Left cardiac atrium (tissue), 4 donors: Measurements from ENCODE around the gene PACSIN2. TPM values are rescaled to one million over a fixed set of nuclear protein-coding genes. Genes with fewer than 3 reads are reported as not detected.
"Not testable (repeated sequence)": the region's sequence is repeated elsewhere in the genome, so short reads cannot be mapped to it uniquely, and the experiment has no call there.

Experiments used
- ATAC-seq, 2 donors: fragments of 200-7000 bp; cut with Tn5 transposase; one replicate each; pipeline ENCODE4 v1.9.1; 2020; ENCODE audit warnings: mild to moderate bottlenecking in 2 of 2, moderate library complexity in 2 of 2
- DNase-seq: peaks from one replicate; pipeline ENCODE4 v3.0.0-alpha.2; 2020
- intact Hi-C, 2 donors: fragments of 100-400 bp; cut with DNase I; formaldehyde crosslinking; loops; one replicate each; pipeline versions ENCODE4 v1.14.1 to v1.15.1; 2022 to 2023
- total RNA-seq, 2 donors: library from RNA; stranded (reverse); fragmentation: NEBNext Ultra II Directional; extraction: Animal tissue kit (Norgen Biotek cat#: 25700); gene quantifications; one replicate each; pipeline ENCODE4 v1.2.1, GENCODE V29; 2021
- donor health status: DM: no; HTN: yes; CAD: no.
- donor health status: DM: no; HTN: yes; CAD: no; lungs with severe emphysema.
- donor health status: DM: yes; HTN: yes; CAD: no.
- donor health status: Dilated cardiomyopathy.

Gene PACSIN2
- total RNA-seq, 2 donors from 2014 or later, result 55.8 to 62.9 TPM

DNA sequence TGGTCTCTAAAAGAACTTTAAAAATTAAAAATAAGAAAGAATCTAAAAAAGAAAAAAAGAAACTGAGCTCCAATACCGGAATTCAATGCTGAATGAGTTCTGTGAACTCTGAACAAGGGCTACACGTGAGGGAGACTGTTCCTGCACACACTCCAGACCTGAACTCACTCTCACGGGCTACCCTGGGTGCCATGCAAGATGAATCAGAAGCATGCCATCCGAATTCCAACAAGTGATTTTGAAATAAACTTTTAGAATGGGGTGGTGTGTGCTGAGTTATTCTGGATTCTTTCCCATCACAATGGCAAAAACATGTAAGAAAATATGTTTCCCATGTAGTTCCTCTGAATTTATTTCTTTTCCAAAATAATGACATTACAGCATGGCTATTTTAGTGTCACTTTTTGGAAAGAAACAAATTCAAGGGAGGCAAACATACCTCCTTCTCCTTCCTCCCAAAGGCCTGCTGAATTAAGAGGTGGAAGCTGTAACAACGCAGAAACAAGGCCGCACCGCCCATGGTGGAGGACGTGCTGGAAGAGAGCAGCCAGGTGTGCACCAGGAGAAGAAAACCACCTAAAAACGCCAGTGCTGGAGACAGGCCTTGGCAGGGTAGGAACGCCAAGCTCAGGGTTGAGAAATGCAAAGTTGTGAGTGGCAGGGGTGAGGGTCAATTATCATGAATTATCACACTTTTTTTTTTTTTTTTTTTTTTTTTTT, 94.7 kb downstream of the PACSIN2 start:
- peak in 1 of 2 donors; percentile 70 for ATAC-seq

DNA sequence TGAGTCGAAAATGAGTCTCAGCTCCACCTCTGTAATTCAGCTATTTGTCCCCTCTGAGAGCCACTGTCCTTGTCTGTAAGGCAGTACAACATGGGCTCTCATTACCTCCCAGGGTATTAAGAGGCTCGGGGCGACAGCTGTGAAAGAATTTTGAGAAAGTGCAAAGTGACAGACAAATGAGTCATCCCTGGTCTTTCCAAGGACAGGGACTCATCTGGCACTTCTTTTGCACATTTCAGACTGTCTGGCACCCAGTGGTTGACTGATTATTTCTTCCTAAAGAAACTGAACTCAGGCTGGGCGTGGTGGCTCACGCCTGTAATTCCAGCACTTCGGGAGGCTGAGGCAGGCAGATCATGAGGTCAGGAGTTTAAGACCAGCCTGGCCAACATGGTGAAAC, 95.8 kb downstream of the PACSIN2 start:
- DNase-seq (no peak), ATAC-seq (peak; percentile 48 to 67)
- intact Hi-C loops, result loop anchor here in 1 of 2 donors (10.0 kb wide), 1 partner anchor 46 kb away; no protein-coding TSS in a partner anchor

More for the DNA sequence above, 94.7 kb downstream of the PACSIN2 start:
- no peak for DNase-seq
- intact Hi-C loops, result no loop called here

DNA sequence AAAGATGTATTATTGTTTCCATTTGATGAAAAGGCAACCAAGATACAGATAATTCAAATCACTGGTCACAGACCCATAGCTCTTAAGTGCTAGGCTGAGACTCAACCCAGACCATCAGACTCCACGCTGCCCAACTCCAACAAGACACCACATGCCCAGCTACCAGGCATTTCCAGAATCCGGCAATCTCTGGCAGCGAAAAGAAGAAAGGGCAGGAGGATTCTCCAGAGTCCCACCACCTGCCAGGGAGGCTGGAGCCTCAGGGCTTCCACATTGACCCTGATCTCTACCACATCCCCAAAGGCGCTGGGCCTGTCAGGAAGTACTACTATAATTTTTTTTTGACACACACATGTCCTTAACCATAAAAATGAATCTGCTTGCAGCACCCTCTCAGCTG, 96.4 kb downstream of the PACSIN2 start:
- no peak for ATAC-seq

DNA sequence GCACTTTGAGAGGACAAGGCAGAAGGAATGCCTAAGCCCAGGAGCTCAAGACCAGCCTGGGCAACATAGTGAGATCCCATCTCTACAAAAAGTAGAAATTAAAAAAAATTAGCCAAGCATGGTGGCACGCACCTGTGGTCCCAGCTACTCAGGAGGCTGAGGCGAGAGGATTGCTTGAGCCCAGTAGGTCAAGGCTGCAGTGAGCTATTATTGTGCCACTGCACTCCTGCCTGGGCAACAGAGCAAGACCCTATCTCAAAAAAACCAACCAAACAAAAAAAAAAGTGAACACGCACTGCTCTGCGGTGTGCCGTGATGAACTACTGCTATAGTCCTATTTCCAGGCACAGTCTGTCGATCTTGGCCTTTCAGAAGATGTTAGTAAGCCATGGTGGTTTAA, 97.6 kb downstream of the PACSIN2 start:
- DNase-seq, ATAC-seq: not testable (repeated sequence)
- intact Hi-C loops, result loop anchor here in 1 of 2 donors (10.0 kb wide), 1 partner anchor 47 kb away; no protein-coding TSS in a partner anchor

More for the DNA sequence above, 96.4 kb downstream of the PACSIN2 start:
- intact Hi-C loops, result loop anchor here in 1 of 2 donors (10.0 kb wide), 1 partner anchor 46 kb away; no protein-coding TSS in a partner anchor
- no peak for DNase-seq

DNA sequence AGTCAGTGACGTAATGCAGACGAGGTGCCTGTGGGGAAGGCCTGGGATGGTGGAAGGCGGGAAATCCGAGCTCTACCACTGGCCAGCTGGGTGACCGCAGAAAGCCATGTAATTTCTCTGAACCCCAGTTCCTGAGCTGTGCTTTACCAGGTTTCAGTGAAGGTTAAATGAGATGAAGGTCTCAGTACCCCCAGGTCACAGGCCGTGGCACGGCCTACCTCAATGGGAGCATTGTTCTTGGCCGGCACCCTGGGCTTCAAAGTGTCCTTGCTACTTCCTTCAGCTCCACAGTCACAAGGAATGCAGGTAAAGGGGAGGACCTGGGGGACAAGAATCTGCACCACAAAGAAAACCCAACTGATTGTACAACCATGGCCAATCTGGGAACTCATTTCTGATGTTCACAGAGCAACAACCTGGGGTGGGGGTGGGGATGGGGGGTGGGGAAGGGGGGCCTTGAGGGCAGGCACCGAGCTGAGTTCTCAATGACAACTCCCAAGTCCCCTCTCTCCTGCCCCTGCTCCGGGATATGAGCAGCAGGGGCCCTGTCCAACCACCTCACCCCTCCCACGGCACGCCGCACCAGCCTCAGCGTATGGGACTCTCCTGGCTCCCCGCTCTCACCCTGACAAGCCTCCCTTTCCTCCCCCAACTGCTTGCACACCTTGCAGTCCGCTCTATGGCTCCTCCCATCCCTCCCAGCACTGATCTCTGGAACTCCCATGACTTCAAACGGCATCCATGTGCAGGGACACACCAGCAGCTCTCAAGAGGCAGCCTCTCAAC, 98.8 kb downstream of the PACSIN2 start:
- DNase-seq, result no peak
- intact Hi-C loops, result loop anchor here in 1 of 2 donors (10.0 kb wide), 1 partner anchor 49 kb away; no protein-coding TSS in a partner anchor
- no peak for ATAC-seq

DNA sequence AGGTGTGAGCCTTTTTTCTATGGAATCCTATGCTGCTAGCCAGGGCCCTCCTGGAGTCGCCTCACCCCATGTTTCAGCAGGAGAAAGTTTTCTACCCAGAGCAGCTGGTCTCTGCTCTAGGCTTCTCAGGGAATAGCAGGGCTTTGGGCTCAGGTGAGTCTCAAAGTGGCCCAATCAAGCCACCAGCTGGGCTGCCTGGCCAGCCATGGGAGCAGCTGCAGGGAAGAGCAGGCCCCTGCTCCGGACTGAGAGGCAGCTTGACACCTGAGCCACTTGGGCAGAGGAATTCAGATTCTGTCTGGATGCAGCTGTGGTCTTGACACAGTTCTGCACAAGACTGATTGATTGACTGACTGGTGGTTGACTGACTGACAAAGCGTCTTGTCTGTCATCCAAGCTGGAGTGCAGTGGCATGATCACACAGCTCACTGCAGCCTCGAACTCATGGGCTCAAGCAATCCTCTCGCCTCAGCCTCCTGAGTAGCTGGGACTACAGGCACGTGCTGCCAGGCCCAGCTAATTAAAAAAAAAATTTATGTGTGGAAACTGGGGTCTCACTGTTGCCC, 100.4 kb downstream of the PACSIN2 start:
- intact Hi-C loops, result loop anchor here in 1 of 2 donors (10.0 kb wide), 1 partner anchor 50 kb away; no protein-coding TSS in a partner anchor
- ATAC-seq, result no peak
- DNase-seq, result no peak

DNA sequence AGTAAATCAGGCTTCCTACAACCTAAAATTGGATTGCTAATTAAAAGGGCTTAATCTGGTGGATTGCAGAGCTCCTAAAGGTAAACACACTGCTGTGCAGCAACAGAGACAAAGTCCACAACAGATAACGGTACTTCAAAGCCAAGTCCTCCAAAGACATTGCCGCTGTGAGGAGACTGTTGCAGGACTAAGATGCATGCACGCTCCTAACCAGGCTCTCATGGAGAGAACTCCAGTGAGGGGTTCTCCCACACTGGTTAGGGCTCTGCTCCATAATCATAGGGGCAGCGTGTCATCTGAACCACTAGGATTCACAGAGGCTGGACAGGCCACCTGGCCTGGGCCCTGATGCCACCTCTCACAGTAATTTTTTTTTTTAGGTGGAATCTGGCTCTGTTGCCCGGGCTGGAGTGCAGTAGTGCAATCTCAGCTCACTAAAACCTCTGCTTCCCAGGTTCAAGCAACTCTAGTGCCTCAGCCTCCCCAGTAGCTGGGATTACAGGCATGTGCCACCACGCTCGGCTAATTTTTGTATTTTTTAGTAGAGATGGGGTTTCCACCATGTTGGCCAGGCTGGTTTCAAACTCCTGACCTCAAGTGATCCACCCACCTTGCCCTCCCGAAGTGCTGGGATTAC, 101.0 kb downstream of the PACSIN2 start:
- DNase-seq (no peak), ATAC-seq (no peak)
- intact Hi-C loops, result loop anchor here in 1 of 2 donors (10.0 kb wide), 1 partner anchor 51 kb away; no protein-coding TSS in a partner anchor

DNA sequence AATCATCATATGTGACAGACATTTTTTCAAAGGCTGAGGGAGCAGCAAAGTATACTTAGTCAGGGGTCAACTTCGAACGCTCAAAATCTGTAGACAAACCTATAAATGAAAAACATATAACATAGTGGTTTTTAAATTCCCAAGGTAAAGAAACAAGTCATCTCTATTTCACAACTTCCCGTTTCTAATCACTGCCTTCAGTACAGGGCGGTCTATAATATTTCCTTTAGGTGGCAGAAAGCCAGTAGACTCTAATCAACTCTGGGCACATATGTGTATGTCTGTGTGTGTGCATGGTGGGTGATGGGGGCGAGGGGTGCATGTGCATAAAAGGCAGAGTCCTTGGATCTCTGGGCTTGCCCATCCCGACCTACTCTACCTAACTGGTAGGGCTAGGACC, 102.9 kb downstream of the PACSIN2 start:
- ATAC-seq (no peak), DNase-seq (no peak)
- intact Hi-C loops, result loop anchor here in 1 of 2 donors (10.0 kb wide), 1 partner anchor 53 kb away; no protein-coding TSS in a partner anchor

DNA sequence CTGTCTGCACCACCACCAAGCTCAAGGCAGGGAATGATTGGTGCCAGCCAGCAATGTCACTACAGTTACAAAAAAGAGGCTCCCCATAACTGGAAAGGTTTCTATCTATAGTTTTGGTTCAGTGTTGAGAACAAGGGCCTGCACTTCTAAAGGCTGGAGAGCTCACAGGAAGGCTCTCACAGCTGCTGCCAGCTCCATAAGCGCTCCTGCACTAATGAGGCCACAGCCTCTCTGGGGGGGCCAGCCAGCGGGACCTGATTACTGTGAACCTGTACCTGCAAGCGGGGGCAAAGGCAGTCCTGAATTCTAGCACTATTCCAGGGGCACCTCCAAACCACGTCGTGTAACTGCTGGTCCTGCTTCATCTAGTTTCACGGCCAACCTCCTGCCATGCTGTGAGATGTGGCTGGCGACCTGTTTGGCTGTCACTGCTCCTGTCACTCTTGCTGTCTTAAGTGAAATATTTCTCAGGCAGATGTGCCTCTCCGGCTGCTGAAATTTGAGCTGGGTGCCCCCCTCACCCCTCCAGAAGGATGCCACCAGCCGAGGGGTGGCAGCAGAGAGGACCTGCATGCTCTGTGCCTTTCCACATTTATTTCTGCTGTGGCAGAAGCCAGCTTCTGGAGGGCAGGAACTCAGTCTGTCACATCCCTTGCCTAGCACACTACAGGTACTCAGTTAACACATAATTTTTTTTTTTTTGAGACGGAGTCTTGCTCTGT, 104.6 kb downstream of the PACSIN2 start:
- intact Hi-C loops, result loop anchor here in 1 of 2 donors (10.0 kb wide), 1 partner anchor 54 kb away; no protein-coding TSS in a partner anchor
- DNase-seq, result no peak
- peak in 1 of 2 donors; percentile 17 for ATAC-seq

DNA sequence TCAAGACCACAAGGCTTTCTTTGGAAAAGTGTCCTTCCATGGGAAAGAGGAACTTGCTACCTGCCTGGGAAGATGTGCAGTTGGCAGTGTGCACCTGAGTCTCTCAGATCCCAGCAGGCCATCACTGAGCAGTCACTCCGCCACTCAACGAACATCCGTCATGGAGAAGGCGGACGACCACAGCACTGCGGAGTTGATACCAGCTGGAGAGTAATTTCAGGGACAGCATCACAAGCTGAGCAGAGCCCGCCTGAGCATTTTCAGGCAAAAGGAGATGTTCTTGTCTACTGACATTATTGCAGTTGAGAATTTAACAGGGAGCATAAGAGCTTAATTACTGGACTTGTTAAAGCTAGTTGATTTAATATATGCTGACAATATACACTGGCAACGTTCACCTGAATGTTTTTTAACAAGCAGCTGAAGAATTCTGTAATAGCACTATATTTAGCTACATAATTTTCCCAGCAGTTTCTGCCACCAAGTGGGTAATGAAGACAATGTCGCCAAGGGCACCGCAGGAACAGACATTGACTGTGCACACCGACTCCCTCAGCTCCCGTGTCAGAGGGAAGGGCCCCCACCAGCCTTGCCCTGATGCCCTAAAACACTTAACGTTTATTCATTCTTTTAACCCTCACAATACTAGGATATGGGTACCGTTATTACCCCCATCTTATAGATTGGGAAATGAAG, 105.4 kb downstream of the PACSIN2 start:
- no peak for ATAC-seq
- DNase-seq, result no peak
- intact Hi-C loops, result loop anchor here (10.0 kb wide), 1 partner anchor 55 kb away; no protein-coding TSS in a partner anchor

DNA sequence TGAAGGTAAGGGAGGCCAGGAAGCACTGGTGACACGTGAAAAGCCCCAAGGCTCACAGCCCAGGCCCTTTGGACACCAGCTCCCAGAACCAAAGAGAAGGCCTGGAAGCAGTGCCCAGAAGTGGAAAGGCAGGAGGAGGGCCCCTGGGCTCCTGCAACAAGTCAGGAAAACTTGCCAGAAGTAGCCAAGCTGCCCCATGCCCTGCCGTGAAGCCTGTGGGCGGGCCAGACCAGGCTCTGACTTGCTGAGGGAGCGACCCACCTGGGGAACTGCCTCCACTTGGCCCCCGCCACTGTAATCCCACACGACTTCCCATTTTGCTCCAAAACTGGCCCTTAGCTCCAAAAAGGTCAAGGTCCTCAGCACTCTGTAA, 106.6 kb downstream of the PACSIN2 start:
- ATAC-seq (no peak), DNase-seq (no peak)
- intact Hi-C loops, result loop anchor here in 1 of 2 donors (10.0 kb wide), 1 partner anchor 56 kb away; no protein-coding TSS in a partner anchor

DNA sequence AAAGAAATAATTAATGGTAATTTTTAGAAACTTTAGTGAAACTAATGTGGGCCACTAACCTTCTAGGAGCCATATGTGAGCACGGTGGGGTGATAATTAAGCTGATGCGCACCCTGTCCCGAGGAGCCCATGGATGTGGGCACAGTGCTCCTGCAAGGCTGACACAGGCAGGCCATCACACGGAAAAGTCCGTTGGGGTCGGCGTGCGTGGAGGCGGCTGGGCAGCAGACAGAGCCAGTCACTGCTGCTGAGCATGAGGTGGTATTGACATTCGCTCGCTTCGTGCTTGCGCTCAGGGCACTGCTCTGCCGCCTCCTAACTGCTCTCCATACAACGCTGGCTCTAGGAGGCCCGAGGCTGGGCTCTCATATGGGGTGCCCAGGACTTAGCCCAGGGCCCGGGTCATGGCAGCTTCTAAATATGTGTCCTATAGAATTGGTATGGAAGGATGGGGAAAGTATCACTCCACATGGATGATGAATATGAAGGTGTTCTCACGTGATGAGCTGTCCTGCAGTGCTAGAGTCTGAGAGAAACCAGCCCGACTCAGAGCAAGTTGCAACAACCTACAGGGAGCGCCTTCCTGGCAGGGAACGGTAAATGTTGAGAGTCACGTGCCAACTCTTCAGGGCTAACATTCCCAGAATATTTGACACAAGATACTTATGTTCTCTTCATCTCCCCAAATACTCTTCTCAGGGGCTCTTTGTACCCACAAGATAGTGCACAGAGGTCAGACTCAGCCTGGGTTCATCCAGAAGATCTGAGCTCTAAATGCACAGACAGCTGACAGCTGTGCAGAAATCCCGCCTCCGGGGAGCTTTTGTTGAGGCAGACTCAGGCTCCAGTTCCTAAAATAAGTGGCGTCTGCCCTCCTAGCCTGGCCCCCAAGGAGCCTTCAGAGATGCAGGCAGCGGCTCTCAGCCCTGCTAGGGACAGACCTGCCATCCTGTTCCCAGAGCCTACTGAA, 107.3 kb downstream of the PACSIN2 start:
- intact Hi-C loops, result loop anchor here in 1 of 2 donors (10.0 kb wide), 1 partner anchor 57 kb away; no protein-coding TSS in a partner anchor
- ATAC-seq, result peak in 1 of 2 donors; percentile 5
- no peak for DNase-seq

DNA sequence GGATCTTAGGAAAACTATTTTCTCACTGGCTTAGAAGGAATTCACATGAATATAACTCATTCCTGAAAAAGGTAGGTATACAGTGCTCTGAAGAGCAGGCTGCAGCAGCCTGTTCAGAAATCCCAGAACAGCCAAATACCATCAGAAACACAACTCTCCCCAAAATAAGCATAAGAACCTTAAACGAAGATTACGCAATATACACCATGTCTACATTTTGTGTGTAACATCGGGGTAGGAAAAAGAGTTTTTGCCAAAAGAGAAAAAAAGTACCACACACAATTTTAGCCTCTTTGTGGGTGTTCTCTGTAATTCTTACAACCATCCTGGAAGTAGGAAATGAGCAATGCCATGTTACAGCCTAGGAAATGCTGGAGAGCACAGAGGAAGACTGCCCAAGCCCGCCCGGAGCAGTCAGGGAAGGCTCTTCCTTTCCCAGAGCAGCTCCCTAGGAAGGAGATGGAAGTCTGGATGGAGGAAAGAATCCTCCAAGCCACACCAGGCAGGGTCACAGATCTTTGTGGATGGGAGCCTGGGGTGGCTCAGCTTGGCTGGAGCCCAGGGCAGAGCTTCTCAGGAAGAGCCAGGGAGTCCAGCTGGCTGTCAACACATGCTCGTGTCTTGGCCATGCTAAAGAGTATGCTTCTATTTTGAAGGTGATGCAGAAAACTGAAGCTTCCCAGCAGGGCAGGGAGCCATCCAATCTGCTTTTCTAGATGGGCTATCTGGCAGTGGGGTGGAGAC, 108.2 kb downstream of the PACSIN2 start:
- ATAC-seq (peak; percentile 76 to 79), DNase-seq (peak; percentile 85)
- intact Hi-C loops, result loop anchor here in 1 of 2 donors (10.0 kb wide), 1 partner anchor 58 kb away; no protein-coding TSS in a partner anchor

DNA sequence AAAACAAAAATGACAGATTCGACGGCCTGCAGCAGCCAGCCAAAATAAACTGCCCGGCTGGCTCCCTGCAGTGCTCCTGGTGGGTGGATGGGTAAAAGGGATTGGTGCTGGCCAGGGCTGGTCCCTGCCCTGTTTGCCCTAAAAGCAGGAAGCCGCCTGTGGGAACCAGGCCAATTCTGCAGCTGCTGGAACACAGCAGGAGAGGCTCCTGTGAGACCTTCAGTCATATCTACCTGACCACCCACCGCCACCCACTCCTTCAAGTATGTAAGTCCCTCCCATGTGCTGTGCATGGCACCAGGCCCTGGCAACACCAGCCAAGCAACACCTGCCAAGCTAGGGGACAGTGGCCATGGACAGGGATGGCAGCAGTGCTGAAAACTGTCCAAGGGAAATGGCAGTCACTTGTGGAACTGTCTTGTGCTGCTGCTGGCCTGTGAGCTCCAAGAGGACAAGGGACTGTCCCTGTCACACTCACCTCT, 109.2 kb downstream of the PACSIN2 start:
- DNase-seq, result peak; percentile 70
- ATAC-seq, result peak; percentile 28 to 52
- intact Hi-C loops, result loop anchor here in 1 of 2 donors (10.0 kb wide), 1 partner anchor 59 kb away; no protein-coding TSS in a partner anchor

DNA sequence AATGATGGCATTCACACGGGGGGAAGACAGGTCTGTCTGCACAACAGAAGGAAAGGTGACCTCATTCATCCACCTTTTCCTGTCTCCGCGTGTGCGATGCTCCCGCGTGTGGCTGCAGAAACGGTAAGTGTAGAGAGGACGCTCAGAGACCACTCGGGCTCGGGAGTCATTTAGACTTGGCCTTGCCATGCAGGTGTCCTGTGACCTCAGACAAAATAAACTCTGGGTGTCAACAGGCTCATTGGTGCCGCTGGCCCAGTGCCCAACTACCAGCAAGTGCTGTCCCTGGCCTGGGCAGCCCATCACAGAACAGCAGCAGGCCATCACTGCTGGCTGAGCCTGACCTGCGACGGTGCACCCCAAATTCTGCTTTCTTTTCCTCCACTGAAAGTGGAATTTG, 109.7 kb downstream of the PACSIN2 start:
- ATAC-seq (no peak), DNase-seq (no peak)
- intact Hi-C loops, result loop anchor here in 1 of 2 donors (10.0 kb wide), 1 partner anchor 60 kb away; no protein-coding TSS in a partner anchor
